ENCODE data around the gene LRPPRC. TPM values are rescaled to one million over a fixed set of nuclear protein-coding genes. Genes with fewer than 3 reads are reported as not detected.
"Not testable (repeated sequence)": the region's sequence is repeated elsewhere in the genome, so short reads cannot be mapped to it uniquely, and the experiment has no call there.

LRPPRC gene
- polyA plus RNA-seq, 1 of the 3 experiments (the other 2 are of a cell fraction): 31.4 TPM

- Histone ChIP-seq H3K4me2 (no peak overlapping the region), H3K27ac (ENCODE audit: low read depth in 2 of 2, low read length in 1 of 2) (no peak overlapping the region), H3K9me2 (no peaks in the 10 kb centered on the region), H3F3A (replicated peaks; ENCODE audit: insufficient read depth) (no peaks in the 10 kb centered on the region), H3K9me3 (no peaks in the 10 kb centered on the region), H4K20me1 (ENCODE audit: insufficient read depth) (no peaks in the 10 kb centered on the region), H3K9ac (no peak overlapping the region), H3K4me1 (ENCODE audit: control insufficient read depth in 1 of 2, insufficient read depth in 2 of 2, low read depth in 1 of 2, low read length in 1 of 2) (no peaks in the 10 kb centered on the region), H3K36me3 (replicated peaks in 1 of 2; ENCODE audit: control insufficient read depth in 1 of 2, insufficient read depth in 2 of 2, low read length in 1 of 2) (no peaks in the 10 kb centered on the region), H3K4me3 (ENCODE audit: low read depth in 2 of 2, low read length in 1 of 2) (no peak overlapping the region), H3K27me3 (ENCODE audit: insufficient read depth) (peaks cover 7% of the 10 kb centered on the region; the same call in 1 of the 2 replicates), H2AFZ (ENCODE audit: low read depth) (no peak overlapping the region), H3K79me2 (ENCODE audit: insufficient read depth) (no peaks in the 10 kb centered on the region)
- ChIA-PET POLR2A (interaction anchor here (0.6 kb wide), 1 partner anchor 411 kb away, joined by 4 read pairs; no protein-coding TSS in a partner anchor), CTCF (interaction anchor here (1.8 kb wide), 1 partner anchor 138 kb away, joined by 4 read pairs; no protein-coding TSS in a partner anchor)
- WGBS (ENCODE audit: low lambda C conversion rate): 86% methylated on average over 6 of the region's 6 CpGs
- TF ChIP-seq RAD21 (IDR thresholded peaks at IDR 0.05; ENCODE audit: low read length) (no peak), REST (IDR thresholded peaks at IDR 0.05; ENCODE audit: low read depth, low read length) (peak; percentile 100)
- no peak for DNase-seq
Measured at GRCh38 chr2:44016282-44016681, 20.5 kb upstream of the LRPPRC start.

GRCh38 chr2:44015239-44015638 is 19.4 kb upstream of the LRPPRC start:
- no peaks in the 10 kb centered on the region for H3K9me3 ChIP-seq
- no peak overlapping the region for H3K4me3 ChIP-seq (ENCODE audit: low read depth in 2 of 2, low read length in 1 of 2)
- 33% methylated on average over 4 of the region's 4 CpGs for WGBS (ENCODE audit: low lambda C conversion rate)
- no peak overlapping the region for H3K9ac ChIP-seq
- no peak overlapping the region for H3K27ac ChIP-seq (ENCODE audit: low read depth in 2 of 2, low read length in 1 of 2)
- H2AFZ ChIP-seq (ENCODE audit: low read depth): no peak overlapping the region
- no peaks in the 10 kb centered on the region for H4K20me1 ChIP-seq (ENCODE audit: insufficient read depth)
- no peak overlapping the region for H3K4me2 ChIP-seq
- H3F3A ChIP-seq (replicated peaks; ENCODE audit: insufficient read depth): no peaks in the 10 kb centered on the region
- no peaks in the 10 kb centered on the region; the same call in 1 of the 2 replicates for H3K27me3 ChIP-seq (ENCODE audit: insufficient read depth)
- no peaks in the 10 kb centered on the region for H3K9me2 ChIP-seq
- H3K79me2 ChIP-seq (ENCODE audit: insufficient read depth): no peaks in the 10 kb centered on the region
- TF ChIP-seq CHD2 (IDR thresholded peaks at IDR 0.05; ENCODE audit: low read length, partially characterized antibody): no peak
- no peak for TF ChIP-seq IRF3 (IDR thresholded peaks at IDR 0.05; ENCODE audit: low read depth, low read length)
- TF ChIP-seq FOXJ3 (CRISPR knock-in tag; IDR thresholded peaks at IDR 0.05): no peak
- no peak for TF ChIP-seq MXI1 (IDR thresholded peaks at IDR 0.05; ENCODE audit: low read depth, low read length)
- no peak for TF ChIP-seq RAD21 (IDR thresholded peaks at IDR 0.05; ENCODE audit: low read length)
- TF ChIP-seq CTCF (IDR thresholded peaks at IDR 0.05): no peak
- no peak for TF ChIP-seq USF2 (IDR thresholded peaks at IDR 0.05; ENCODE audit: borderline replicate concordance, low read depth, low read length)
- no peak for TF ChIP-seq EZH2phosphoT487 (IDR thresholded peaks at IDR 0.05; ENCODE audit: borderline replicate concordance, low read depth)
- TF ChIP-seq GATA2 (CRISPR knock-in tag; IDR thresholded peaks at IDR 0.05): no peak
- no peak for TF ChIP-seq ELF1 (IDR thresholded peaks at IDR 0.05)
- TF ChIP-seq SIN3A (IDR thresholded peaks at IDR 0.05; ENCODE audit: borderline replicate concordance, low read depth, low read length): no peak
- H3K4me1 ChIP-seq (ENCODE audit: control insufficient read depth in 1 of 2, insufficient read depth in 2 of 2, low read depth in 1 of 2, low read length in 1 of 2): no peaks in the 10 kb centered on the region
- CTCF ChIA-PET: interaction anchor here (0.6 to 1.6 kb wide), 2 partner anchors 10 to 29 kb away, joined by 3 to 4 read pairs; no protein-coding TSS in a partner anchor
- DNase-seq: no peak
- H3K36me3 ChIP-seq (replicated peaks in 1 of 2; ENCODE audit: control insufficient read depth in 1 of 2, insufficient read depth in 2 of 2, low read length in 1 of 2): no peaks in the 10 kb centered on the region
- POLR2A ChIA-PET: no interaction called here

- H3K9me3 ChIP-seq; H3K36me3 ChIP-seq (replicated peaks in 1 of 2; ENCODE audit: control insufficient read depth in 1 of 2, insufficient read depth in 2 of 2, low read length in 1 of 2); POLR2A ChIA-PET; DNase-seq; H3K27ac ChIP-seq (ENCODE audit: low read depth in 2 of 2, low read length in 1 of 2); H3K4me2 ChIP-seq; H2AFZ ChIP-seq (ENCODE audit: low read depth); H4K20me1 ChIP-seq (ENCODE audit: insufficient read depth); H3K4me3 ChIP-seq (ENCODE audit: low read depth in 2 of 2, low read length in 1 of 2); H3K4me1 ChIP-seq (ENCODE audit: control insufficient read depth in 1 of 2, insufficient read depth in 2 of 2, low read depth in 1 of 2, low read length in 1 of 2); H3K9me2 ChIP-seq; H3K9ac ChIP-seq; H3K27me3 ChIP-seq (ENCODE audit: insufficient read depth); H3K79me2 ChIP-seq (ENCODE audit: insufficient read depth); H3F3A ChIP-seq (replicated peaks; ENCODE audit: insufficient read depth): not testable (repeated sequence)
- CTCF ChIA-PET: interaction anchor here (1.7 kb wide), 1 partner anchor 31 kb away, joined by 5 read pairs; no protein-coding TSS in a partner anchor
- 81% methylated on average over 3 of the region's 3 CpGs for WGBS (ENCODE audit: low lambda C conversion rate)
Measured at GRCh38 chr2:44013205-44013604, 17.4 kb upstream of the LRPPRC start.

All from SK-N-SH (cell line).